Stimulated activated CD8-positive, alpha-beta memory T cell treated with anti-CD3 and anti-CD28 coated beads, Interleukin-2, amount 100 ng/mL, for 1 hour (primary cell): ENCODE data around the gene DNAJC15.
A peak's percentile ranks its signal among the peaks of the same experiment; 100 is the strongest.
"Not testable (repeated sequence)": the region's sequence is repeated elsewhere in the genome, so short reads cannot be mapped to it uniquely, and the experiment has no call there.

Experiments used
- DNase-seq, 2 donors: peaks; one replicate each; pipeline ENCODE4 v3.0.0-alpha.2; 2020; ENCODE audit warnings: low read depth in 2 of 2

The DNAJC15 gene

GRCh38 chr13:43023289-43023963 is at the start of gene DNAJC15:
Gene DNAJC15, plus strand, starts transcription at chr13:43023586. Its CDS starts 41 bp downstream, at chr13:43023627.
- peak; percentile 59 to 68 for DNase-seq

- no peak for DNase-seq
Observed at GRCh38 chr13:42976066-42976465, 47.3 kb upstream of the DNAJC15 start.

GRCh38 chr13:42977219-42977659 is 46.1 kb upstream of the DNAJC15 start:
- DNase-seq: no peak

- no peak for DNase-seq
Observed at GRCh38 chr13:42981317-42981716, 42.1 kb upstream of the DNAJC15 start.

- DNase-seq: no peak
Observed at GRCh38 chr13:42981853-42982252, 41.5 kb upstream of the DNAJC15 start.

- DNase-seq: no peak
Observed at GRCh38 chr13:42984026-42984425, 39.4 kb upstream of the DNAJC15 start.

GRCh38 chr13:42984691-42985090 is 38.7 kb upstream of the DNAJC15 start:
- DNase-seq: no peak

GRCh38 chr13:42985312-42986175 is 37.8 kb upstream of the DNAJC15 start:
- no peak for DNase-seq

GRCh38 chr13:42986176-42986574 is 37.2 kb upstream of the DNAJC15 start:
- DNase-seq: no peak

- DNase-seq: no peak
Observed at GRCh38 chr13:42990291-42991232, 32.8 kb upstream of the DNAJC15 start.

GRCh38 chr13:42991233-42991897 is 32.0 kb upstream of the DNAJC15 start:
- not testable (repeated sequence) for DNase-seq

GRCh38 chr13:42991898-42992763 is 31.3 kb upstream of the DNAJC15 start, which contains the start of gene EPSTI1:
Gene EPSTI1, minus strand, starts transcription at chr13:42992241. Its CDS starts 76 bp downstream, at chr13:42992165.
- DNase-seq: peak; percentile 47 to 65

GRCh38 chr13:42992764-42993122 is 30.6 kb upstream of the DNAJC15 start:
- DNase-seq: no peak

GRCh38 chr13:42994878-42995277 is 28.5 kb upstream of the DNAJC15 start:
- DNase-seq: no peak

- DNase-seq: no peak
Observed at GRCh38 chr13:42996584-42996983, 26.8 kb upstream of the DNAJC15 start.

- DNase-seq: no peak
Observed at GRCh38 chr13:42997381-42997780, 26.0 kb upstream of the DNAJC15 start.

- no peak for DNase-seq
Observed at GRCh38 chr13:42999491-42999890, 23.9 kb upstream of the DNAJC15 start.

GRCh38 chr13:43000676-43001075 is 22.7 kb upstream of the DNAJC15 start:
- DNase-seq: no peak

GRCh38 chr13:43002021-43002420 is 21.4 kb upstream of the DNAJC15 start:
- DNase-seq: no peak

GRCh38 chr13:43003010-43003409 is 20.4 kb upstream of the DNAJC15 start:
- DNase-seq: no peak
